Tibial nerve (tissue), 4 donors: ENCODE measurements around the gene PCED1B.

Experiments used
- CTCF ChIP-seq, 5 experiments: fragments of 200-600 bp in 3 of 5; fragments of 450-650 bp in 2 of 5; sonication (generic) in 3 of 5; IDR thresholded peaks; one replicate each; pipeline ENCODE4 v1.5.1; 2016 to 2019; ENCODE audit warnings: antibody characterized with exemption in 5 of 5, mild to moderate bottlenecking in 3 of 5, moderate library complexity in 2 of 5
- EP300 ChIP-seq, 2 donors: sonication (generic); formaldehyde crosslinking; IDR thresholded peaks; one replicate each; pipeline ENCODE4 v1.6.1; 2017; ENCODE audit warnings: antibody characterized with exemption in 2 of 2, mild to moderate bottlenecking in 1 of 2

- no peak for TF ChIP-seq CTCF (IDR thresholded peaks at IDR 0.05)
- TF ChIP-seq EP300 (IDR thresholded peaks at IDR 0.05) = no peak
These were observed 13.0 kb upstream of the PCED1B start for GRCh38 chr12:47066278-47067025.
